RWPE2 (cell line): ENCODE data around the gene CRYGN.

Experiments
- ATAC-seq: fragments of 200-7000 bp; cut with Tn5 transposase; 3 replicates; pipeline ENCODE4 v1.9.1; 2021; ENCODE audit warnings: low read depth
- DNase-seq: peaks from one replicate; pipeline ENCODE4 v3.0.0-alpha.2; 2020; ENCODE audit warnings: low spot score
- H3K27ac ChIP-seq: fragments of 450-650 bp; 2 replicates; pipeline ENCODE4 v1.5.1; 2017; ENCODE audit warnings: mild to moderate bottlenecking; ENCODE audit not compliant: poor library complexity, severe bottlenecking
- H3K27me3 ChIP-seq: fragments of 250-450 bp; sonication (Bioruptor Pico); 2 replicates; pipeline ENCODE4 v1.5.1; 2021; ENCODE audit warnings: mild to moderate bottlenecking, moderate library complexity; ENCODE audit not compliant: insufficient read depth, poor library complexity, severe bottlenecking
- H3K36me3 ChIP-seq: fragments of 250-450 bp; sonication (Bioruptor Pico); 2 replicates; pipeline ENCODE4 v1.5.1; 2020; ENCODE audit warnings: low read depth, mild to moderate bottlenecking, moderate library complexity
- H3K4me1 ChIP-seq: fragments of 250-450 bp; sonication (Bioruptor Pico); 2 replicates; pipeline ENCODE4 v1.5.1; 2021; ENCODE audit warnings: mild to moderate bottlenecking, moderate library complexity; ENCODE audit not compliant: insufficient read depth, poor library complexity, severe bottlenecking
- H3K4me3 ChIP-seq: fragments of 250-450 bp; sonication (Bioruptor Pico); 2 replicates; pipeline ENCODE4 v1.5.1; 2021; ENCODE audit warnings: mild to moderate bottlenecking, moderate library complexity; ENCODE audit not compliant: severe bottlenecking
- H3K9me3 ChIP-seq: fragments of 250-450 bp; sonication (Bioruptor Pico); 2 replicates; pipeline ENCODE4 v1.5.1; 2021; ENCODE audit warnings: mild to moderate bottlenecking, moderate library complexity; ENCODE audit not compliant: severe bottlenecking
- TF ChIP-seq, protein P1 (sequence below): fragments of 450-650 bp; IDR thresholded peaks from one replicate; pipeline ENCODE4 v1.5.1; 2017; ENCODE audit warnings: mild to moderate bottlenecking, moderate library complexity; ENCODE audit not compliant: poor library complexity, severe bottlenecking

The CRYGN gene

DNA sequence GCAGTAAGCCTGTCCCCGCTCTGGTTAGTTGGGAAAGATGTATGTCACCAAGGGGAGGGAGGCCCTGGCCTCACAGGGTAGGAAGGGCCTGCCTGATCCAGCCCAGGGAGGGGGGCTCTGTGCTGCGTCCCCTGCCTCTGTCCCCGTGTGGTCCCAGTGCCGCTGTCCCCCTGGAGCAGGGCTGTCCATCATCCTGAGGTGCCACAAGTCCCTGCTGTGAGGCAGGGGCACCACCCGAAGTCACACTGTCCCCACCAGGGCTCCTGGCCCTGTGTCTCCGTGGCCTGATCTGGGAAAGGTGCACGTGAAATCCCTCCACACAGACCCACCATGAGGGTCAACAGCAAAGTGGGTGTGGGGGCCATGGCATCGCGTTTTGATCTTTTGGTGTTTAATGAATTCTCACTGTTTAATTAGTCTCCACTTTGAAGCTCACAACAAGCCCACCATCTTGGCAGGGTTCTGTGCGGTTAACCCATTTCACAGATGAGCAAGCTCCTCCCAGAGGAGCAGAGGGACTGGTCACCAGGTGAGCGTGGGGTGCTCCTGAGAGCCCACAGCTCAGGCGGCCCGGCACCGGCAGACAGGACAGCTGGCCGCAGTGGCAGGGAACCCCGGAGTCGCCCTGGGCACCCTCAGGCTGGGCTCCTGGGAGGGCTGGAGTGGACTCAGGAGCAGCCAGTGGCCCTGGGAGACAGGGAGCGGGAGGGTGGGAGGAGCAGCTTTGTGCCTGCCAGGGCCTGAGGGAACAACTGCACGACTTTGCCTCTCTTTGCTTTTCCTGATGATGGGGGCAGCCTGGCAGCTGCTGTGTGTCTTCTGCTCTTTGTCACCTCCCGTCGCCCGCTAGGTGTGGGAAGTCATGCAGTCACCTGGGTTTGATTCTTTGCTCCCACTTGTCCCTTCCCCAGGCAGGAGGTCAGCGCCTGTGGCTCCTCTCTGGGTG lies 12.0 kb upstream of the CRYGN start:
- Histone ChIP-seq H3K4me3 (no peak overlapping the region), H3K4me1 (no peaks in the 10 kb centered on the region), H3K27me3 (no peaks in the 10 kb centered on the region), H3K27ac (no peak overlapping the region), H3K9me3 (no peaks in the 10 kb centered on the region), H3K36me3 (no peaks in the 10 kb centered on the region)
- DNase-seq (no peak), ATAC-seq (no peak)
- TF ChIP-seq, protein P1, sequence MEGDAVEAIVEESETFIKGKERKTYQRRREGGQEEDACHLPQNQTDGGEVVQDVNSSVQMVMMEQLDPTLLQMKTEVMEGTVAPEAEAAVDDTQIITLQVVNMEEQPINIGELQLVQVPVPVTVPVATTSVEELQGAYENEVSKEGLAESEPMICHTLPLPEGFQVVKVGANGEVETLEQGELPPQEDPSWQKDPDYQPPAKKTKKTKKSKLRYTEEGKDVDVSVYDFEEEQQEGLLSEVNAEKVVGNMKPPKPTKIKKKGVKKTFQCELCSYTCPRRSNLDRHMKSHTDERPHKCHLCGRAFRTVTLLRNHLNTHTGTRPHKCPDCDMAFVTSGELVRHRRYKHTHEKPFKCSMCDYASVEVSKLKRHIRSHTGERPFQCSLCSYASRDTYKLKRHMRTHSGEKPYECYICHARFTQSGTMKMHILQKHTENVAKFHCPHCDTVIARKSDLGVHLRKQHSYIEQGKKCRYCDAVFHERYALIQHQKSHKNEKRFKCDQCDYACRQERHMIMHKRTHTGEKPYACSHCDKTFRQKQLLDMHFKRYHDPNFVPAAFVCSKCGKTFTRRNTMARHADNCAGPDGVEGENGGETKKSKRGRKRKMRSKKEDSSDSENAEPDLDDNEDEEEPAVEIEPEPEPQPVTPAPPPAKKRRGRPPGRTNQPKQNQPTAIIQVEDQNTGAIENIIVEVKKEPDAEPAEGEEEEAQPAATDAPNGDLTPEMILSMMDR: no peak

DNA sequence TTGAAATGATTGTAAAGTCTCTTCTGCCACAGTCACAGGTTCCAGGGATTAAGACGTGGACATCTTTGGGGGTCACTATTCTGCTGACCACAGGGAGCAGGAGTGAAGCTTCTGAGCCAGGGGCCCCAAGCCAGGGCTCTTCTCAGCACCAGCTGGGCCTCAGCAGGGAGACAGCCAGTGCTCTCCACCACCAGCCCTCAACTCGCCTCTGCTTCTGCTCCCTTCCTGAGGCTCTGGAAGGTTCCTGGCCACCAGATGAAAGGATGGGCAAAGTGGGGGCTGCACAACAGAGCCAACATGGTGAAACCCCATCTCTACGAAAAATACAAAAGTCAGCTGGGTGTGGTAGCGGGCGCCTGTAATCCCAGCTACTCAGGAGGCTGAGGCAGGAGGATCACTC lies 11.2 kb upstream of the CRYGN start:
- no peak for ATAC-seq
- no peak overlapping the region for H3K27ac ChIP-seq
- DNase-seq: no peak
- H3K4me3 ChIP-seq: no peak overlapping the region
- no peaks in the 10 kb centered on the region for H3K9me3 ChIP-seq
- no peaks in the 10 kb centered on the region for H3K4me1 ChIP-seq
- H3K27me3 ChIP-seq: no peaks in the 10 kb centered on the region
- no peaks in the 10 kb centered on the region for H3K36me3 ChIP-seq
- TF ChIP-seq, protein P1: no peak

DNA sequence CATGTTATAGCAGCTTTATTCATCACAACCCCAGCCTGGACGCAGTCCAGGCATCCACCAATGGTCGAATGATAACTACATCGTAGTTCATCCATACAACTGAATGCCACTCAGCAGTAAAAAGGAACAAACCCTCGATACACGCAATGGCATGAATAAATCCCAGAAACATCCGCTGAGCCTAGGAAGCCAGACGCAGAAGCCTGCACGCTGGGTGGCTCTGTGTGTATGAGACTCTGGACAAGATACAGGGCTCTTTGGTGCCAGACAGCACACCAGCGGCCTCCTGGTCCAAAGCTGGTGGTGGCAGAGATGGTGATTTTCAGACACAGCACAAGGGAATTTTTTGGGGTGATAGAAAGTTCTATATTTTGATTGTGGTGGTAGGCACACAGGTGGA lies 10.0 kb upstream of the CRYGN start:
- Histone ChIP-seq H3K36me3 (no peaks in the 10 kb centered on the region), H3K9me3 (no peaks in the 10 kb centered on the region), H3K27ac (no peak overlapping the region), H3K27me3 (no peaks in the 10 kb centered on the region), H3K4me1 (no peaks in the 10 kb centered on the region), H3K4me3 (no peak overlapping the region)
- TF ChIP-seq, protein P1: no peak
- DNase-seq: no peak
- ATAC-seq: no peak

DNA sequence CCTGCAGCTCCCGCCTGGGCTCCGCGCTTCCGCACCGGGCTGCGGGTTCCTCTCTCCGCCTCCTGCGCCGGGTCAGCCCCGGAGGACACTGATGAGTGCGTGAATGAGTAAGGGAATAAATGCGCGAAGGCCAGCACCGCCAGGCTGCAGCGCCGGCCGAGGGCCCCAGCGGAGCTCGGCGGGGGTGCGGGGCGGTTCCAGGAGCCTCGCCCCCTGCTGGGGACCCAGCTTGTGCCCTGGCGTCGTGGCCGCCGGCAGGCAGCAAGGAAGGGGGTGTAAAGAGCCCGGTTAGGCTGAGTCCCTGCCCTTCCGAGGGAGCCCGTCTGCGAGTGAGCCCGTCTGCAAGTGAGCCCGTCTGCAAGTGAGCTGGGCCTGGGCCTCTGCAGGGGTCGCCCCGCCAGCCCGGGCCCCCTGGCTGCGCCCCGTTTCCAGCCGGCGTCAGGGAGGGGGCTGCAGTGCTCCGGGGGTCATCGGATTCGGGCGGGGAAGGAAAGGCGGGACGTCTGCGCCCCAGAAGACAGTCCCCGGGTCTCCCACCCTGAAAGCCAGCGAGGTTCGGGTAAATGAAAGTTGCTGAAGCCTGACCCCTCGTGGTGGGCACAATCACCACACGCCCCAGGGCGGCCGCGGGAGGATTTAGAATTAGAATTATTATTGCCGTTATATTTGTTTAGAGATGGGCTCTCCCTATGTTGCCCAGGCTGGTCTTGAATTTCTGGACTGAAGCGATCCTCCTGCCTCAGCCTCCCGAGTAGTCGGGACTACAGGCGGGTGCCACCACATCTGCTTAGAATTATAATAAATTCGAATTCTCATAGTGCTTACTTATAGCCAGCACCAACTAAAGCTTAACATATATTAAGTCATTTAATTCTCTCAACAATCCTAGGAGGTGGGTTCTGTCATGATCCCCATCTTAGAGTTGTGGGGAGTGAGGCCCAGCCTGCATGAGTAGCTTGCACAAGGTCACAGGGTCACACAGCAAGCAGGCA lies 8.6 kb upstream of the CRYGN start:
- ATAC-seq (peak; percentile 77), DNase-seq (no peak)
- Histone ChIP-seq H3K9me3 (no peaks in the 10 kb centered on the region), H3K4me1 (no peaks in the 10 kb centered on the region), H3K27ac (no peak overlapping the region), H3K4me3 (peak overlapping the region; percentile 34), H3K27me3 (no peaks in the 10 kb centered on the region), H3K36me3 (no peaks in the 10 kb centered on the region)
- TF ChIP-seq, protein P1: peak; percentile 86
